Measurements from ENCODE around the gene FSHR.

Gene FSHR

GRCh38 chr2:49042488-49042887 lies 111.8 kb downstream of the FSHR start:
- no peak overlapping the region for H3K27ac ChIP-seq (replicated peaks)

GRCh38 chr2:49041061-49041460 lies 113.3 kb downstream of the FSHR start:
- no peaks in the 10 kb centered on the region for H3K27me3 ChIP-seq (ENCODE audit: insufficient read depth, poor library complexity, severe bottlenecking)
- H3K27ac ChIP-seq (replicated peaks), result no peak overlapping the region
- DNase-seq (ENCODE audit: low read depth in 1 of 2, low spot score in 1 of 2), result no peak
- TF ChIP-seq SPI1 (IDR thresholded peaks at IDR 0.05; ENCODE audit: borderline replicate concordance, low read depth), result no peak
- TF ChIP-seq CTCF (IDR thresholded peaks at IDR 0.05; ENCODE audit: insufficient read depth, low read length), result no peak
- TF ChIP-seq POLR2AphosphoS5 (IDR thresholded peaks at IDR 0.05; ENCODE audit: low read depth), result no peak
- TF ChIP-seq REST (IDR thresholded peaks at IDR 0.05; ENCODE audit: insufficient replicate concordance, low read depth), result no peak
- TF ChIP-seq GABPA (IDR thresholded peaks at IDR 0.05; ENCODE audit: low read depth), result no peak
- H3K4me3 ChIP-seq (replicated peaks; ENCODE audit: insufficient read depth, low read length), result no peak overlapping the region

More at GRCh38 chr2:49042488-49042887, 111.8 kb downstream of the FSHR start:
- no peaks in the 10 kb centered on the region for H3K27me3 ChIP-seq (ENCODE audit: insufficient read depth, poor library complexity, severe bottlenecking)
- TF ChIP-seq GABPA (IDR thresholded peaks at IDR 0.05; ENCODE audit: low read depth) (no peak), REST (IDR thresholded peaks at IDR 0.05; ENCODE audit: insufficient replicate concordance, low read depth) (no peak), POLR2AphosphoS5 (IDR thresholded peaks at IDR 0.05; ENCODE audit: low read depth) (no peak), CTCF (IDR thresholded peaks at IDR 0.05; ENCODE audit: insufficient read depth, low read length) (no peak)
- DNase-seq (ENCODE audit: low read depth in 1 of 2, low spot score in 1 of 2), result no peak
- H3K4me3 ChIP-seq (replicated peaks; ENCODE audit: insufficient read depth, low read length), result no peak overlapping the region

GRCh38 chr2:49037197-49037596 lies 117.1 kb downstream of the FSHR start:
- no peak overlapping the region for H3K27ac ChIP-seq (replicated peaks)
- DNase-seq (ENCODE audit: low read depth in 1 of 2, low spot score in 1 of 2), result no peak
- no peak overlapping the region for H3K4me3 ChIP-seq (replicated peaks; ENCODE audit: insufficient read depth, low read length)
- H3K27me3 ChIP-seq (ENCODE audit: insufficient read depth, poor library complexity, severe bottlenecking), result no peaks in the 10 kb centered on the region
- no peak for TF ChIP-seq GABPA (IDR thresholded peaks at IDR 0.05; ENCODE audit: low read depth)
- TF ChIP-seq SPI1 (IDR thresholded peaks at IDR 0.05; ENCODE audit: borderline replicate concordance, low read depth), result no peak
- no peak for TF ChIP-seq POLR2AphosphoS5 (IDR thresholded peaks at IDR 0.05; ENCODE audit: low read depth)
- no peak for TF ChIP-seq REST (IDR thresholded peaks at IDR 0.05; ENCODE audit: insufficient replicate concordance, low read depth)
- no peak for TF ChIP-seq CTCF (IDR thresholded peaks at IDR 0.05; ENCODE audit: insufficient read depth, low read length)

Measured in HL-60 (cell line).